T-helper 2 cell treated with Interferon-gamma antibody and Interleukin-4, amounts not matched to agents 100 ng/mL and 5 ng/mL, for 36 hours (primary cell): ENCODE measurements around the gene LRRC19. TPM values are rescaled to one million over a fixed set of nuclear protein-coding genes. Genes with fewer than 3 reads are reported as not detected.

Experiments used
- intact Hi-C: fragments of 100-400 bp; cut with micrococcal nuclease; formaldehyde crosslinking; loops from one replicate; pipeline ENCODE4 v1.15.1; 2023
- total RNA-seq: library from RNA; stranded (reverse); gene quantifications from 2 replicates; pipeline ENCODE4 v1.2.3, GENCODE V29; 2022

LRRC19 gene
- not detected in 2 replicates for total RNA-seq

DNA sequence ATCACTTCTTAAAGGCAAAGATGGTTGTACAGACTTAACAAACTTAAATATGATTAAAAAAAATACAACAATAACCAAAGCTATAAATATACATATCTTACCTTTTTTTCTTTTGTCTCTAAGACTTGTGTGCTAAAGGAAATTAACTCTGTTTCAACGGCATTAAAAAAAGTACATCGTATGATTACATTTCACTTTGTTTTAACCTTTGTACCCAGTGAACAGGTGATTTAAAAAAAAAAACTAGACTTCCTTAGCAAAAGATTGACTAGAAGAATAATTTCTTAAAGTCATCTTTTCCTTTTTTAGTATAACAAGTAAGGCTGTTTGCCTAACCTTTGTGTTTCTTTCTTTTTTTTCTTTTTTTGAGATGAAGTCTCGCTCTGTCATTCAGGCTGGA, at the start of gene LRRC19:
TSS of gene LRRC19 (minus strand) at position 182 of the 400 bp plus-strand sequence. CDS start 5,978 bp downstream, outside the sequence.
- intact Hi-C loops, result no loop called here

DNA sequence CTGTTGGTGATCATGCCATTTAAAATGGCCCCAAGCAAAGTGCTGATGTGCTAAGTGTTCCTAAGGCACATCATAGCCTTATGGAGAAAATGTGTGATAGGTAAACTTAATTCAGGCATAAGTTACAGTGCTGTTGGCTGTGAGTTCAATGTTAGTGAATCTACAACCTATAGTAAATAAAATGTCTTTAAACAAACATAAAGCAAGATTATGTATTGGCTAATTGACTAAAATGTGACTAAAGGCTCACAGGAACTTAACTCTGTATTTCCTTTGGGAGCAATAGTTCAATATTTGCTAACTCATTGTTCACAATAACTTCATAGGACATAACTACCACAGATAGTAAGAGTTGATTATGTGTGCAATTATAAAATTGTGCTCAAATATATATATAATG, 49.4 kb upstream of the LRRC19 start:
- intact Hi-C loops, result no loop called here

- intact Hi-C loops, result no loop called here
Measured at GRCh38 chr9:27054125-27054524, 48.7 kb upstream of the LRRC19 start.

- intact Hi-C loops, result no loop called here
Measured at GRCh38 chr9:27053369-27054022, 48.0 kb upstream of the LRRC19 start.

DNA sequence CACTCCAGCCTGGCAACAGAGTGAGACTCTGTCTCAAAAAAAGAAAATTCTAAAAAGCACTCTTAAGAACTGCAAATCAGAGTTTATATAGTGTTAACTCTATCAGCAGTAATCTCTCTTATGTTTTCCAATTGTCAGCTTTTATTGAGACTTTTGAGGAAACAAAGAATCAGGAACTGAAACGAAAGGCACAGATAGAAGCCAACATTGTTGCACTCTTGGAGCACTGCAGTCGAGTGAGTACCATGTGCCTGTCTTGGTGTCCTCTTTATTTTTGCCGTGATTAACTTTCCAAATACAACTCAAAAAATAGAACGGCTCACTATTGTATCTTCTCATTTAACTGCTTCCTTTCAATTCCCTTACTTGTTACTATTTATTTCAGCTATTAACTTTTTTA, 41.7 kb upstream of the LRRC19 start:
- intact Hi-C loops, result no loop called here

DNA sequence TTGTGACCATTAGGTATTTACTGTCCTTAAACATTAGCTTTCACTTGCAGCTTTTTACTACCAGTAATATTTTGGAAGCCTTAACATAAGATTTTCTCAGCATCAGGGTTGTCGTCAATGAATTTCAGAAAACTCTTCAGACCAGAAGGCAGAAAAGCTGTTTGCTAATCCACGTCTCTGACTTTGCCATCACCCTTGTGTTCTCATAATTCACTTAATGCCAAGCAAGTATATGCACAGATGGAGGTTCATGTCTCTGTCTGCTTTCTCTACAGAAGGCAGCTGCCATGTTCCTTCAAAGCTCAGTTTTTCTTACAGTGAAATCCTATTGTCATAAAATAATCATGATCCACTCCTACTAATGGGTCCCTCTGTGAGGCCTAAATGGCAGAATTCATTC, 37.7 kb upstream of the LRRC19 start:
- intact Hi-C loops, result no loop called here

- intact Hi-C loops, result no loop called here
Measured at GRCh38 chr9:27042476-27042875, 37.0 kb upstream of the LRRC19 start.

GRCh38 chr9:27041746-27042145, 36.3 kb upstream of the LRRC19 start:
- intact Hi-C loops, result no loop called here

DNA sequence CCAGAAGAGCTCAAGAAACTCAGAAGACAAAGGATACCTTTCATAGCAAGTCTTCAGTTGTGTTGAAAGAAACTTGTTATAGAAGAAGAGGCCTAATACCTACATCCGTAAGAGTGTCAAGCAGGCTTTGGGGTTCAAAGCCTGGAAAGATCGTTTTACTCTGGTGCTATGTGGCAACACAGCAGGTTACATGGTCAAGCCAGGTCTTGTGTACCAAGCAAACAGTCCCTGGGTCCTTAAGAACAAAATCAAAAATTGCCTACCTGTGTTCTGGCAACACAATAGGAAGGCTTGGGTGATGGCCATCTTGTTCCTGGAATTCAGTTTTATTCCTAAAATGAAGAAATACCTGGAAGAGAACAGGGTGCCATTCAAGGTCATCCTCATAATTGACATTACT, 32.0 kb upstream of the LRRC19 start:
- intact Hi-C loops, result no loop called here

DNA sequence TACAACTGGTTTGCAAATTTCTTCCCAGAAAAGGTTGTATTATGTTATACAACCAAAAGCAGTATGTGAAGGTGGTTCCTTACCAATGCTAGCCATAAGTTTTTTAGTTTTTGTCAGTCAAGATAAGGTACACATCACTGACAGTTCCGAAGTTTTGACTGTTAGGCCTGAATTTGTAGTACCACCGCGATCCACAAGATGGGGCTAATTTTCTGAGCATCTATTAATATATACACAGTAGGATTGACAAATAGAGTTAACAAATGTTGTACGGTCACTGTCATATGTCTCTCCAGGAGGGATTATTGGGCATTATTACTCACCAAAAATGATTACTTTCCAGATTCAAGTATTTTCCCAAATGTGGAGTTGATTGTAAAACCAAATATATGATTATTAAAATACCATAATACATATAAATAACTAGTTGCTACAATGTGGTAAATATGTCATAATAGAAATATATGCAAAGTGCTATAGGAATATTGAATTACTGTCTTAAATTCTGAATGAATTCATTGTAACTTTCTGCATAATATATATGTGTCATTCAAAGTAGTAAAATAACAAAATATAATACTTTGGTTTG, 28.4 kb upstream of the LRRC19 start:
- intact Hi-C loops, result loop anchor here (5.0 kb wide), 2 partner anchors 243 to 513 kb away; no protein-coding TSS in a partner anchor

DNA sequence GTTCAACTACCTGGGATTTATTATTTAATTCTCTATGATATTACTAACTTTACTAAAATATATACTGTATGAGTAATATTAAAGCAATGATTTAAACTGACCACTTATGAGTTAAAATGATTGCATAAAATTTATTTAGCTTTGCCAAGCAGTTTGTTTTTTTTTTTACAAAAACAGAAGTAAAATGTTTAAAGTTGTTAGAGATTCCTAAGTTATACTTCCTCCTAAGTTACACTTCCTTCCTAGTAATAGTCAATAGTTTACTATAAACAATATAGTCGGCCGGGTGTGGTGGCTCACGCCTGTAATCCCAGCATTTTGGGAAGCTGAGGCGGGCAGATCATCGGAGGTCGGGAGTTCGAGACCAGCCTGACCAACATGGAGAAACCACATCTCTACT, 23.7 kb upstream of the LRRC19 start:
- intact Hi-C loops, result no loop called here

DNA sequence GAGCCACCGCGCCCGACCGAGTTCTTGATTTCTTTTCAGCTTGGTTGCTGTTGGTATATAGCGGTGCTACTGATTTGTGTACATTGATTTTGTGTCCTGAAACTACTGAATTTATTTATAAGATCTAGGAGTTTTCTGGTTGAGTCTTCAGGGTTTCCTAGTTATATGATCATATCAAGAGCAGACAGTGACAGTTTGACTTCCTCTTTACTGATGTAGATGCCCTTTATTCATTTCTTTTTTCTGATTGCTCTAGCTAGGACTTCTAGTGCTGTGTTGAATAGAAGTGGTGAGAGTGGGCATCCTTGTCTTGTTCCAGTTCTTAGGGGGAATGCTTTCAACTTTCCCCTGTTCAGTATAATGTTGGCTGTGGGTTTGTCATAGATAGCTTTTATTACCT, 17.4 kb upstream of the LRRC19 start:
- intact Hi-C loops, result no loop called here

GRCh38 chr9:27019589-27019988, 14.1 kb upstream of the LRRC19 start:
- intact Hi-C loops, result no loop called here

DNA sequence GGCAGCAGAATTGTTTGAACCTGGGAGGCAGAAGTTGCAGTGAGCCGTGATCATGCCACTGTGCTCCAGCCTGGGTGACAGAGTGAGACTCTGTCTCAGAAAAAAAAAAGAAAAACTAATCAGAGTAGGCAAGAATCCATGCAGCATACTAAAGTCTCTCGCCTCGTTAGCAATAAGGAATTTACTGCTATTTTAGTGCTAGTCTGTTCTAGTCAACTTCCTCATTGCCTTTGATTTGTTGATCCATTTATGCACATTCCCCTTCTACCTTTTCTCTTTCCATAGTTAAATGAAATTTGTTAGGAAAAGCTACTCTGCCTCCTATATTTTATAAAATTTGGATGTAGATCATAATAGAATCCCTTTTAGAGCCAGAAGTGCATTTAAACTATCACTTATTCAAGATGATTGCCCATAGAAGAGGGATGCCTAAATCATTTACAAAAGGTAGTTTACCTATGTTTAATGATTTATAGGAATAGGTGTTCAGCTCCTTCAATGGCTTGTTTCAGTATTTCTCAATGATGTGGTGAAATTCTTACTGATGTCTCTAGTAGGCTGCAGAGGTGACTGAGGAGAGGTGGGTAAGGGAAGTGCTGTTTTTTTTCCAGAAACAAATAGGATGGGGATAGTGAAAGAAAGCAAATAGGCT, 1.9 kb downstream of the LRRC19 start:
- intact Hi-C loops, result no loop called here

DNA sequence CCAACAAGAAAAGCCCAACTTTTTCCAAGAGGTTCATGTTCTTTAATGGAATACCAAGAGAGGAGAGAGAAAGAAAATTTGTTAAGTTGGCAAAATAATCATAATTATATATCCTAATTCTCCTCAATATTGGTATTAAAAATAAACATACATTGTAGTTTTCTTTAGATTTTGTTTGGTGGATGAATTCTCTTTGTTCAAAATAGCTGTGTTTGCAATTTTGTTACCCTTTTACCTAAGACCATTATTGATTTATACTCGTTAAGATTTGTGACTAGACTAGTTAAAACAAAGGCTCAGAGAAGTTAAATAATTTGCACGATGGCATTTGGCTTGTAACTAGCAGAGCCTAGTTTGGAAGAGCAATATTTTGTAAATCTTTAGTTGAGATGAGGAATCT, 9.7 kb downstream of the LRRC19 start:
- intact Hi-C loops, result no loop called here

DNA sequence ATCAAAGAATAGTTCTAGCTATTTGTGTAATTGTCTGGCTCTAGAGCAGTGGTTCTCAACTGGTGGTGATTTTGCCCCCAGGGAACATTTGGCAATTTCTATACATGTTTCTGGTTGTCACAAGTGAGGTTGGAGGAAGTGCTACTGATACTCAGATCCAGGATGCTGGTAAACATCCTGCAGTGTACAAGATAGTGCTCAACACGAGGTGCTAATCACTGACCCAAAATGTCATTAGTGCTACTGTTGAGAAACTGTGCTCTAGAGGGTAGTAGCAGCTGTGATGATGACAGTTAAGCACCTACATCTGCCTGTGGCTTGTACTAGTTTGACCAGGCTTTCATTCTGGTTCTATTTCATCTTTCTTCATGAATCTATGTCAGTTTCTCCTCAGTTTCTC, 22.1 kb downstream of the LRRC19 start:
- intact Hi-C loops, result no loop called here

- intact Hi-C loops, result loop anchor here (1.0 kb wide), 1 partner anchor 232 kb away; no protein-coding TSS in a partner anchor
Measured at GRCh38 chr9:26975728-26976707, 29.5 kb downstream of the LRRC19 start.

GRCh38 chr9:26974927-26975326, 30.5 kb downstream of the LRRC19 start:
- intact Hi-C loops, result loop anchor here (1.0 kb wide), 1 partner anchor 231 kb away; no protein-coding TSS in a partner anchor

DNA sequence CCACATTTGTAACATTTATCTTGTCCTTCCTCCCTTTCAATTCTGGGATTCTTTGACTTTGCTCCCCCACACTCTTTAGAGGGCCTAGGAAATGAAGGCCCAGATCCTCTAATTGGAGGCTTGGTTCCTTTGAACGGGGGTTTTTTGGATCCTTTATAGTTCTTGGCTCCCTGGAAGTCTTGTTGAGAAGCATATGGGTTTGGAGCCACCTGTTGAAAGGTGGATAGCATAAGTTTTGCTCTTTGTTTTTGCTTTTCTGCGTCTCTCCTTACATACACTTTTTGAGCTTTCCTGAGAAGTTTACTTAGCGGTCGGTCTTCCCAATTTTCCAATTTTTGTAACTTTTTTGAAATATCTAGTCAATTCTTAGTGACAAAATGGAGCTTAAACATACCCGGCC, 31.5 kb downstream of the LRRC19 start:
- intact Hi-C loops, result no loop called here

- intact Hi-C loops, result no loop called here
Measured at GRCh38 chr9:26971721-26972120, 33.8 kb downstream of the LRRC19 start.

- intact Hi-C loops, result loop anchor here (1.0 to 10.0 kb wide), 4 partner anchors 10 to 618 kb away; partner anchors contain the start of genes C9orf72, CAAP1 and PLAA
Measured at GRCh38 chr9:26956860-26957233, 48.6 kb downstream of the LRRC19 start.
